SK-N-SH treated with all-trans-retinoic acid at 6 μM for 48 hours (cell line): ENCODE measurements around the gene METTL3.

Experiments
- ATAC-seq: fragments of 200-7000 bp; cut with Tn5 transposase; 3 replicates; pipeline ENCODE4 v1.9.1; 2020; ENCODE audit warnings: mild to moderate bottlenecking, moderate library complexity
- ARNTL ChIP-seq: fragments of 450-650 bp; formaldehyde crosslinking; IDR thresholded peaks from 2 replicates; pipeline ENCODE4 v1.5.0; 2020; ENCODE audit warnings: low read depth, mild to moderate bottlenecking, moderate library complexity, borderline replicate concordance
- BACH2 ChIP-seq: fragments of 250-450 bp; sonication (Bioruptor Pico); IDR thresholded peaks from 2 replicates; pipeline ENCODE4 v1.9.0; 2021; ENCODE audit warnings: mild to moderate bottlenecking, borderline replicate concordance
- CSDC2 ChIP-seq: fragments of 250-450 bp; sonication (Bioruptor Pico); IDR thresholded peaks from 2 replicates; pipeline ENCODE4 v1.5.0; 2020; ENCODE audit warnings: mild to moderate bottlenecking, moderate library complexity
- ESRRG ChIP-seq: fragments of 250-450 bp; sonication (Bioruptor Pico); IDR thresholded peaks from 2 replicates; pipeline ENCODE4 v1.6.1; 2021; ENCODE audit warnings: mild to moderate bottlenecking
- ISL1 ChIP-seq: fragments of 250-450 bp; sonication (Bioruptor Pico); IDR thresholded peaks from 2 replicates; pipeline ENCODE4 v2.1.2; 2022; ENCODE audit warnings: mild to moderate bottlenecking, moderate library complexity
- OSR1 ChIP-seq: fragments of 250-450 bp; sonication (Bioruptor Pico); IDR thresholded peaks from 2 replicates; pipeline ENCODE4 v1.8.0; 2022; ENCODE audit warnings: moderate library complexity, mild to moderate bottlenecking, inconsistent platforms
- PPARA ChIP-seq: fragments of 250-450 bp; sonication (Bioruptor Pico); IDR thresholded peaks from 2 replicates; pipeline ENCODE4 v1.5.0; 2020; ENCODE audit warnings: mild to moderate bottlenecking, borderline replicate concordance
- RARB ChIP-seq: fragments of 250-450 bp; sonication (Bioruptor Pico); IDR thresholded peaks from 2 replicates; pipeline ENCODE4 v1.8.0; 2021; ENCODE audit warnings: mild to moderate bottlenecking, moderate library complexity
- SNAI2 ChIP-seq: fragments of 250-450 bp; sonication (Bioruptor Pico); IDR thresholded peaks from 2 replicates; pipeline ENCODE4 v1.5.0; 2020; ENCODE audit warnings: mild to moderate bottlenecking, moderate library complexity
- TCF4 ChIP-seq: fragments of 250-450 bp; sonication (Bioruptor Pico); IDR thresholded peaks from 2 replicates; pipeline ENCODE4 v1.8.0; 2021; ENCODE audit warnings: mild to moderate bottlenecking, moderate library complexity, borderline replicate concordance
- ZC3H10 ChIP-seq: fragments of 250-450 bp; sonication (Bioruptor Pico); IDR thresholded peaks from 2 replicates; pipeline ENCODE4 v1.5.1; 2021; ENCODE audit warnings: mild to moderate bottlenecking, moderate library complexity
- ZFP3 ChIP-seq: fragments of 250-450 bp; sonication (Bioruptor Pico); IDR thresholded peaks from 2 replicates; pipeline ENCODE4 v1.5.0; 2020; ENCODE audit warnings: mild to moderate bottlenecking, moderate library complexity
- ZFP30 ChIP-seq: fragments of 450-650 bp; formaldehyde crosslinking; IDR thresholded peaks from 2 replicates; pipeline ENCODE4 v1.5.0; 2022; ENCODE audit warnings: mild to moderate bottlenecking, moderate library complexity
- ZNF565 ChIP-seq: fragments of 450-650 bp; formaldehyde crosslinking; conservative IDR thresholded peaks from 2 replicates; pipeline ENCODE4 v1.5.0; 2020; ENCODE audit warnings: low read depth, mild to moderate bottlenecking, moderate library complexity
- ZNF70 ChIP-seq: fragments of 450-650 bp; formaldehyde crosslinking; IDR thresholded peaks from 2 replicates; pipeline ENCODE4 v1.5.0; 2020; ENCODE audit warnings: mild to moderate bottlenecking, moderate library complexity
- ZNF8 ChIP-seq: fragments of 450-650 bp; formaldehyde crosslinking; IDR thresholded peaks from 2 replicates; pipeline ENCODE4 v1.5.0; 2020; ENCODE audit warnings: mild to moderate bottlenecking, moderate library complexity
- TF ChIP-seq, protein P1 (sequence below): fragments of 250-450 bp; sonication (Bioruptor Pico); IDR thresholded peaks from 2 replicates; pipeline ENCODE4 v1.8.0; 2020; ENCODE audit warnings: mild to moderate bottlenecking, moderate library complexity, borderline replicate concordance
- TF ChIP-seq, protein P2 (sequence below): fragments of 250-450 bp; sonication (Bioruptor Pico); IDR thresholded peaks from 2 replicates; pipeline ENCODE4 v1.5.1; 2021; ENCODE audit warnings: mild to moderate bottlenecking, moderate library complexity
- TF ChIP-seq, protein P3 (sequence below): fragments of 250-450 bp; sonication (Bioruptor Pico); IDR thresholded peaks from 2 replicates; pipeline ENCODE4 v1.5.1; 2020; ENCODE audit warnings: low read depth, mild to moderate bottlenecking, moderate library complexity
- TF ChIP-seq, protein P4 (sequence below): fragments of 250-450 bp; sonication (Bioruptor Pico); IDR thresholded peaks from 2 replicates; pipeline ENCODE4 v1.8.0; 2021; ENCODE audit warnings: low read depth, mild to moderate bottlenecking, moderate library complexity, borderline replicate concordance

METTL3 gene

DNA sequence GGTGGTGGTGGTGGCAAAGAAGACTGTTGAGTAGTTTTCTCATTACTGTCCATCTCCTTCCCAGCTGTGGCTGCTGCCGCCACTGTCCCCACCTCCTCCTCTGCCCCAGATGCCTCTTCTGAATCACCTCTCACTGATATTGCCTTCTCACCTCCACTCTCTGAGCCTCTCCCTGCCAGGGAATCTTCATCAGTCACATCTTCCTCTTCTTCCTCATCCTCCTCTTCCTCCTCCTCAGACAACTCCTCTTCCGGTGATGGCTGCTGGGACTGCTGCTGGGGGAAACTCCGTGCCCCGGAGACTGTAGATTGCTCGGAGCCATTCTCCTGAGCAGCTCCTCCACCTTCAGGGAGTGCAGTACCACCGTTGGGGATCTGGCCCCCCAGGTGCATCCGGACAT, 12.1 kb upstream of the METTL3 start (continued):
- TF ChIP-seq, protein P1, sequence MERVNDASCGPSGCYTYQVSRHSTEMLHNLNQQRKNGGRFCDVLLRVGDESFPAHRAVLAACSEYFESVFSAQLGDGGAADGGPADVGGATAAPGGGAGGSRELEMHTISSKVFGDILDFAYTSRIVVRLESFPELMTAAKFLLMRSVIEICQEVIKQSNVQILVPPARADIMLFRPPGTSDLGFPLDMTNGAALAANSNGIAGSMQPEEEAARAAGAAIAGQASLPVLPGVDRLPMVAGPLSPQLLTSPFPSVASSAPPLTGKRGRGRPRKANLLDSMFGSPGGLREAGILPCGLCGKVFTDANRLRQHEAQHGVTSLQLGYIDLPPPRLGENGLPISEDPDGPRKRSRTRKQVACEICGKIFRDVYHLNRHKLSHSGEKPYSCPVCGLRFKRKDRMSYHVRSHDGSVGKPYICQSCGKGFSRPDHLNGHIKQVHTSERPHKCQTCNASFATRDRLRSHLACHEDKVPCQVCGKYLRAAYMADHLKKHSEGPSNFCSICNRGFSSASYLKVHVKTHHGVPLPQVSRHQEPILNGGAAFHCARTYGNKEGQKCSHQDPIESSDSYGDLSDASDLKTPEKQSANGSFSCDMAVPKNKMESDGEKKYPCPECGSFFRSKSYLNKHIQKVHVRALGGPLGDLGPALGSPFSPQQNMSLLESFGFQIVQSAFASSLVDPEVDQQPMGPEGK (CRISPR knock-in tag), result no peak
- no peak for TF ChIP-seq TCF4
- TF ChIP-seq ZFP30 (CRISPR knock-in tag), result no peak
- no peak for TF ChIP-seq ZNF565 (CRISPR knock-in tag)
- no peak for TF ChIP-seq ISL1 (CRISPR knock-in tag)
- TF ChIP-seq, protein P2, sequence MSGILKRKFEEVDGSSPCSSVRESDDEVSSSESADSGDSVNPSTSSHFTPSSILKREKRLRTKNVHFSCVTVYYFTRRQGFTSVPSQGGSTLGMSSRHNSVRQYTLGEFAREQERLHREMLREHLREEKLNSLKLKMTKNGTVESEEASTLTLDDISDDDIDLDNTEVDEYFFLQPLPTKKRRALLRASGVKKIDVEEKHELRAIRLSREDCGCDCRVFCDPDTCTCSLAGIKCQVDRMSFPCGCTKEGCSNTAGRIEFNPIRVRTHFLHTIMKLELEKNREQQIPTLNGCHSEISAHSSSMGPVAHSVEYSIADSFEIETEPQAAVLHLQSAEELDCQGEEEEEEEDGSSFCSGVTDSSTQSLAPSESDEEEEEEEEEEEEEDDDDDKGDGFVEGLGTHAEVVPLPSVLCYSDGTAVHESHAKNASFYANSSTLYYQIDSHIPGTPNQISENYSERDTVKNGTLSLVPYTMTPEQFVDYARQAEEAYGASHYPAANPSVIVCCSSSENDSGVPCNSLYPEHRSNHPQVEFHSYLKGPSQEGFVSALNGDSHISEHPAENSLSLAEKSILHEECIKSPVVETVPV (CRISPR knock-in tag), result no peak
- no peak for TF ChIP-seq ZC3H10 (CRISPR knock-in tag)
- no peak for TF ChIP-seq ZFP3
- TF ChIP-seq, all 23 proteins: peak for 0

DNA sequence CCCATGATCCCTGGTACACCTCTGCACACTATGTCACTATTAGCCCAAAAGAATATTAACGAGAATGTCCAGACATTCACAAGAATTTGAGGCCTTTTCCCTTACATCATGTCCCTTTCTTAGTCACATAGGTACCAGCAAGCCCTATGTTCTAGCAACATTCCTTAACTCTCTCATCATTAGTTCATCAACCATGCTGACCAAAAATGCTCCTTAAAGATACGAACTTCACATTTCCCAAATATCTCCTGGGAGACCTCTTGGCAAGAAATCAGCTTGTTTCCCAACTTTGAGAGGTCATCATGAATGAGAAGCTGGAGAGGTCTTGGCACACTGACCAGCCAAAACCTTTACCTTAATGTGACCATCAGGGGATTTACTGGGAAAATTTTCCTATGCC, 10.4 kb upstream of the METTL3 start:
- TF ChIP-seq SNAI2 (CRISPR knock-in tag) (no peak), OSR1 (CRISPR knock-in tag) (no peak), ZNF8 (CRISPR knock-in tag) (no peak), ZNF70 (CRISPR knock-in tag) (no peak)
- no peak for ATAC-seq

DNA sequence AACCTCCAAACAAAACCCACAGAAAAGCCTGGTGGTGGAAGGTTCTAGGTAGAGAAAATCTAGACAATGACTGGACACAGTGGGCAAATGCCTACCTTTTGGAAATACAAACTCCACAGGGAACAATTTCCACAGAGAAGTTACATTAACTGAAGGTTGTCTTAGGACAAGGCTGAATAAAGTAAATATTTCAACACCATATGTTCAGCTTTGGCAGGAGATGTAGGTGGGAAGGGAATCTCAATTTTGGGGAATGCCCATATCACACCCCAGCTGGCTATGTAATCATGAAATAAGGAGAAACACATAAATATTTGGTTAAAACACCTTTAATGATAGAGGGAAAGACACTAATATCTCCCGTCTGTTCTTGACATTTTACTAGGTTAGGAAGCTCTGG, 9.6 kb upstream of the METTL3 start:
- no peak for ATAC-seq

DNA sequence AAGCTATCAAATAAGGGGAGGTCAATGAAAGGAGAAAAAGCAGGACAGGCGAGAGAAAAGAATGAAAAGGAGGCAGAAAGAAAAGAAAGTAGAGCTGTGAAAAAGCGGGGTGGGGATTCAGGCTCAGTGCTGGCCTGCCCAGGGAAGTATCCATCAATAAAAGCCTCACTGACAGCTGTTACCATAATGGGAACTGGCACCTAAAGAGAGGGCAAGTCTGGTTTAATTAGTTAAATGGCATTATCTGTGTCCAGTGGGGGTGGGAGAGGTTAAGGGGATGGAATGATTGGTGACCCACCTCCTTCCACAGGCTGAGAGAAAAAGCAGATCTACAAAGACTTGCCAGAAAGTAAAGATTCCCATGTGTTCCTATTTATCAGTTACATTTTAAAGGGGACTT, 7.6 kb upstream of the METTL3 start:
- ATAC-seq, result no peak; the same call in 2 of the 3 replicates
- TF ChIP-seq ZFP3 (no peak), SNAI2 (CRISPR knock-in tag) (no peak), ESRRG (CRISPR knock-in tag) (no peak), ISL1 (CRISPR knock-in tag) (no peak), ARNTL (CRISPR knock-in tag) (no peak), TCF4 (no peak)
- TF ChIP-seq, protein P3, sequence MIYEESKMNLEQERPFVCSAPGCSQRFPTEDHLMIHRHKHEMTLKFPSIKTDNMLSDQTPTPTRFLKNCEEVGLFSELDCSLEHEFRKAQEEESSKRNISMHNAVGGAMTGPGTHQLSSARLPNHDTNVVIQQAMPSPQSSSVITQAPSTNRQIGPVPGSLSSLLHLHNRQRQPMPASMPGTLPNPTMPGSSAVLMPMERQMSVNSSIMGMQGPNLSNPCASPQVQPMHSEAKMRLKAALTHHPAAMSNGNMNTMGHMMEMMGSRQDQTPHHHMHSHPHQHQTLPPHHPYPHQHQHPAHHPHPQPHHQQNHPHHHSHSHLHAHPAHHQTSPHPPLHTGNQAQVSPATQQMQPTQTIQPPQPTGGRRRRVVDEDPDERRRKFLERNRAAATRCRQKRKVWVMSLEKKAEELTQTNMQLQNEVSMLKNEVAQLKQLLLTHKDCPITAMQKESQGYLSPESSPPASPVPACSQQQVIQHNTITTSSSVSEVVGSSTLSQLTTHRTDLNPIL (CRISPR knock-in tag), result no peak
- TF ChIP-seq, protein P4, sequence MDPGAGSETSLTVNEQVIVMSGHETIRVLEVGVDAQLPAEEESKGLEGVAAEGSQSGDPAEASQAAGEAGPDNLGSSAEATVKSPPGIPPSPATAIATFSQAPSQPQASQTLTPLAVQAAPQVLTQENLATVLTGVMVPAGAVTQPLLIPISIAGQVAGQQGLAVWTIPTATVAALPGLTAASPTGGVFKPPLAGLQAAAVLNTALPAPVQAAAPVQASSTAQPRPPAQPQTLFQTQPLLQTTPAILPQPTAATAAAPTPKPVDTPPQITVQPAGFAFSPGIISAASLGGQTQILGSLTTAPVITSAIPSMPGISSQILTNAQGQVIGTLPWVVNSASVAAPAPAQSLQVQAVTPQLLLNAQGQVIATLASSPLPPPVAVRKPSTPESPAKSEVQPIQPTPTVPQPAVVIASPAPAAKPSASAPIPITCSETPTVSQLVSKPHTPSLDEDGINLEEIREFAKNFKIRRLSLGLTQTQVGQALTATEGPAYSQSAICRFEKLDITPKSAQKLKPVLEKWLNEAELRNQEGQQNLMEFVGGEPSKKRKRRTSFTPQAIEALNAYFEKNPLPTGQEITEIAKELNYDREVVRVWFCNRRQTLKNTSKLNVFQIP (CRISPR knock-in tag), result no peak

More for the DNA sequence above, 9.6 kb upstream of the METTL3 start:
- TF ChIP-seq PPARA (CRISPR knock-in tag), result no peak
- TF ChIP-seq TCF4, result no peak
- TF ChIP-seq, protein P2 (CRISPR knock-in tag), result no peak
- TF ChIP-seq ARNTL (CRISPR knock-in tag), result no peak
- TF ChIP-seq ZNF8 (CRISPR knock-in tag), result no peak
- no peak for TF ChIP-seq RARB (CRISPR knock-in tag)
- TF ChIP-seq, protein P4 (CRISPR knock-in tag), result no peak
- TF ChIP-seq CSDC2 (CRISPR knock-in tag), result no peak
- TF ChIP-seq BACH2 (CRISPR knock-in tag), result no peak
- TF ChIP-seq ISL1 (CRISPR knock-in tag), result no peak
